Nephron (organoid): ENCODE results near the gene GPRIN2.
A peak's percentile ranks its signal among the peaks of the same experiment; 100 is the strongest.
"Not testable (repeated sequence)": the region's sequence is repeated elsewhere in the genome, so short reads cannot be mapped to it uniquely, and the experiment has no call there.

Source experiments
- H3K27ac Mint-ChIP-seq, 3 experiments: 2 replicates each; pipeline ENCODE4 v1.8.0; 2020; ENCODE audit warnings: mixed read lengths in 3 of 3, mild to moderate bottlenecking in 2 of 3, moderate library complexity in 1 of 3
- H3K27me3 Mint-ChIP-seq: 2 replicates; pipeline ENCODE4 v1.8.0; 2021; ENCODE audit warnings: low read depth, mild to moderate bottlenecking, moderate library complexity, mixed read lengths
- H3K36me3 Mint-ChIP-seq: 2 replicates; pipeline ENCODE4 v1.8.0; 2020; ENCODE audit warnings: low read depth, mixed read lengths
- H3K4me1 Mint-ChIP-seq: 2 replicates; pipeline ENCODE4 v1.8.0; 2020; ENCODE audit warnings: mixed read lengths
- H3K4me3 Mint-ChIP-seq, 3 experiments: 2 replicates each; pipeline ENCODE4 v1.8.0; 2020; ENCODE audit warnings: mild to moderate bottlenecking in 3 of 3, mixed read lengths in 3 of 3, moderate library complexity in 2 of 3
- H3K9me3 Mint-ChIP-seq: 2 replicates; pipeline ENCODE4 v1.8.0; 2020; ENCODE audit warnings: mixed read lengths
- TF ChIP-seq, protein P1 (sequence below), 3 experiments: fragments of 200-600 bp; sonication (generic); IDR thresholded peaks; one replicate each; pipeline ENCODE4 v1.5.0; 2021; ENCODE audit warnings: antibody characterized with exemption in 3 of 3; ENCODE audit not compliant: unreplicated experiment in 3 of 3

The GPRIN2 gene

DNA sequence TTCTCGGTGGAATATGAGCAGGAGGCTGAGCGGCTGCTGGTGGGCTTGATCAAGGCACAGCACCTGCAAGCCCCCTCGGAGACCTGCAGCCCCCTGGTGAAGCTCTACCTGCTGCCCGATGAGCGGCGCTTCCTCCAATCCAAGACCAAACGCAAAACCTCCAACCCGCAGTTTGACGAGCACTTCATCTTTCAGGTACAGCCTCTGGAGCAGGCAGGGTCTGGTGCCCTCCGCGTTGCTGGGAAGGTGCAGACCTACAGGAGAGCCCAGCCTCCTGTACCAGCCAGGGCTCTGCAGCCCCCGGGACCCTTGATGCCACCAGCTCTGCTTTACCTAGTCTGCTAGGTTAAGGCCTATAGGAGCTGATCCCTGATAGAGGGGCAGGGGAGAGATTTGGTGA lies 25.5 kb upstream of the GPRIN2 start:
- not testable (repeated sequence) for H3K4me3 Mint-ChIP-seq, H3K27ac Mint-ChIP-seq, H3K4me1 Mint-ChIP-seq, H3K9me3 Mint-ChIP-seq, H3K27me3 Mint-ChIP-seq, H3K36me3 Mint-ChIP-seq

DNA sequence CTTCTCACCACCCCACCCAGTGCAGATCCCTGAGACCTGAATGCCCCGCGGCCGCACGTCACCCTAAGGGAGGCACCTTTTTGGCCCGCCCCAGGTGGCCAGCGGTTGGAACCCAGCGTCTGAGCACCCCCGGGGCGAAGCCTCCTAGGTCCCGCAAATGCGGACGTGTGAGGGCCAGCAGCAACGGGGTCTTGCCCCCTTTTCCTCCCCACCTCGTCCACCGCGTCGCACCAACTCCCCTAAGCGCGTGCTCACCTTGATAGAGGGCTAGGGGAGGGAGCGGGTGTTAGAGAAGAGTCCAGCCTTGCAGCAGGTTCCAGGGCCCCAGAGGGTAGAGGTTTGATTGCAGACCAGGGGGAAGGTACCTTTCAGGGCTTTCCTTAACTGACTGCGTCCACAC lies 22.9 kb upstream of the GPRIN2 start:
- not testable (repeated sequence) for H3K27ac Mint-ChIP-seq, H3K27me3 Mint-ChIP-seq, H3K9me3 Mint-ChIP-seq, H3K36me3 Mint-ChIP-seq, H3K4me1 Mint-ChIP-seq, H3K4me3 Mint-ChIP-seq

- H3K27ac Mint-ChIP-seq, H3K27me3 Mint-ChIP-seq, H3K4me3 Mint-ChIP-seq, H3K4me1 Mint-ChIP-seq, H3K9me3 Mint-ChIP-seq, H3K36me3 Mint-ChIP-seq: not testable (repeated sequence)
Observed at GRCh38 chr10:46578474-46579178, 22.2 kb upstream of the GPRIN2 start, which contains the start of gene SYT15. Gene SYT15, plus strand, starts transcription at chr10:46579128. Its CDS starts 41 bp downstream, at chr10:46579169.

DNA sequence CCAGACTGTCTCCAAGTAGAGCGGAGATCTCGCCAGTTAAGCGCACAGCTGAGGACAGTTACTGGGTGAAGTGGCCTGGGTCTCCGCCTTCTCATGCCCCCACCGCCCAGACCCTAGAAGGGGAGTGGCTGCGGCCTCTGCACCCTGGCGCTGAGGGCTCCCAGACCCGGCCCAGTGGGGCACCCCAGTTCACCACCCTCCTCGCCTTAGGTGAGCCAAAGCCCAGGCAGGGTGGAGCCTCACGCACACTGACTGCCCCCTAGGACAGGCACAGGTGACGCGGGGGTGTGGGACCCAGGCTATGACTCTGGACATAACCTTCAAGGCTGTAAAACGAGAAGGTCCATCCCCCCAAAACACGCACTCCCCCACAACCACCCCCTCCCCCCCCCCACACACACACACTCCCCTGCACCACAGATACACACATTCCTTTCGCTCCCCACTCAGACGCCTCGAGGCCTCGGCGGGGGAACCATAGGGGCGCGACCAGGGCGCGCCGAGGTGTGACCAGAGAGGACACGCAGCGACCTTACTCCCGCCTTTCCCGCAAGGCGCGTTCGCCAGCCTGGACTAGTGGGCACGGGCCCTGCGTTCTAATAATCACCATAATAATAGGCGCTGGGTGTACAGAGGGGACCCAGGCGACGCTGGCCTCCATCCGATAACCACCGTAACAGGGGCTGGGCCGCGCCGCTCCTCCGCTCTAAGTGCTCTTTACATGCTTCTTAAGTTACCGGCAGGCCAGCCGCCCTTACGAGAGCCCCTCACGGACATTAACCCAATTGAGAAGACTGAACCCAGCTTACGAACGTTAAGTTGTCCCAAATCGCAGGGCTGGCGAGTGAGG lies 21.4 kb upstream of the GPRIN2 start:
- H3K36me3 Mint-ChIP-seq, H3K27ac Mint-ChIP-seq: not testable (repeated sequence)

DNA sequence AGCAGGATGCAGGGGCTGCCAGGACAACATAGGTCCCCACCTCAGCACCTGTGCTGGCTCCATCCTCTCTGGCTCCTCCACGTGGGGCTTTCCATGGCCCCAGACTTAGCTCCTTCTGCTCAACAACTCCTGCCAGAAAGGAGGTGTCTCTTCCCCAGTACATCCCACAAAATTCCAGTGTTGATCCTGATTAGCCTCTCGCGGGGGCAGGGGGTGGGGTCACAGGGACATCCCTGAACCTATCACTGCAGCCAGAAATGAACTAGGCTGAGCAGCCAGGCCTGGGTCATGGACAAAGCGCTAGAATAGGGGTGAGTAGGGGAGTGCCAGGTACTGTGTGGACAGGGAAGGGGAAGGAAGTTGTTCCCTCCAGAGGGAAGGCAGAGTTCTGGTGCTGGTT lies 17.4 kb upstream of the GPRIN2 start:
- not testable (repeated sequence) for H3K9me3 Mint-ChIP-seq, H3K4me3 Mint-ChIP-seq, H3K36me3 Mint-ChIP-seq, H3K27me3 Mint-ChIP-seq, H3K4me1 Mint-ChIP-seq, H3K27ac Mint-ChIP-seq

More for the DNA sequence above, 21.4 kb upstream of the GPRIN2 start:
- not testable (repeated sequence) for H3K9me3 Mint-ChIP-seq, H3K27me3 Mint-ChIP-seq, H3K4me3 Mint-ChIP-seq, H3K4me1 Mint-ChIP-seq

- not testable (repeated sequence) for H3K27me3 Mint-ChIP-seq, H3K9me3 Mint-ChIP-seq, H3K36me3 Mint-ChIP-seq, H3K27ac Mint-ChIP-seq, H3K4me3 Mint-ChIP-seq, H3K4me1 Mint-ChIP-seq
Observed at GRCh38 chr10:46573314-46573713, 16.9 kb upstream of the GPRIN2 start.

DNA sequence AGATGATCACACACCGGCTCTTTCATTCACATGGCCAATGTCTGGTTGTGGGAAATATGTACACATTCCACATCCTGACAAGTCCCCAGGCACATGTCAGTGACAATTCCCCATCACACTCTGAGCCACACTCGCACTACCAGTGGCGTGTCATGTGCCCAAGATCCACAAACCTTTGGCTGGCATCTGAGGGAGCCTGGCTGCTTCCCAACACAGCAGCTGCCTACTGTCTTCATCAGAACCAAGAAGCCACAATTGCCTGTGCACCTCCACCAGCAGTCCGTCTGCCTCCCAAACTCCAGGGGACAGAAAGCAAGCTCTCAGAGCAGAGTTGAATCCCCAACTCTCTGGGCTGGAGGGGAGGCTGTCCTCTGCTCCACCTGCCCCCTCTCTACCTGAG lies 16.3 kb upstream of the GPRIN2 start:
- H3K4me1 Mint-ChIP-seq, H3K9me3 Mint-ChIP-seq, H3K27ac Mint-ChIP-seq, H3K4me3 Mint-ChIP-seq, H3K27me3 Mint-ChIP-seq, H3K36me3 Mint-ChIP-seq: not testable (repeated sequence)

GRCh38 chr10:46570655-46571054 lies 14.2 kb upstream of the GPRIN2 start:
- H3K4me3 Mint-ChIP-seq, H3K27me3 Mint-ChIP-seq, H3K36me3 Mint-ChIP-seq, H3K4me1 Mint-ChIP-seq, H3K9me3 Mint-ChIP-seq, H3K27ac Mint-ChIP-seq: not testable (repeated sequence)

- H3K4me1 Mint-ChIP-seq, H3K4me3 Mint-ChIP-seq, H3K36me3 Mint-ChIP-seq, H3K27ac Mint-ChIP-seq, H3K27me3 Mint-ChIP-seq, H3K9me3 Mint-ChIP-seq: not testable (repeated sequence)
Observed at GRCh38 chr10:46567151-46567550, 10.7 kb upstream of the GPRIN2 start.

GRCh38 chr10:46565591-46566332 lies 9.3 kb upstream of the GPRIN2 start:
- not testable (repeated sequence) for H3K4me3 Mint-ChIP-seq, H3K27ac Mint-ChIP-seq, H3K27me3 Mint-ChIP-seq, H3K4me1 Mint-ChIP-seq, H3K36me3 Mint-ChIP-seq, H3K9me3 Mint-ChIP-seq
- TF ChIP-seq, protein P1, sequence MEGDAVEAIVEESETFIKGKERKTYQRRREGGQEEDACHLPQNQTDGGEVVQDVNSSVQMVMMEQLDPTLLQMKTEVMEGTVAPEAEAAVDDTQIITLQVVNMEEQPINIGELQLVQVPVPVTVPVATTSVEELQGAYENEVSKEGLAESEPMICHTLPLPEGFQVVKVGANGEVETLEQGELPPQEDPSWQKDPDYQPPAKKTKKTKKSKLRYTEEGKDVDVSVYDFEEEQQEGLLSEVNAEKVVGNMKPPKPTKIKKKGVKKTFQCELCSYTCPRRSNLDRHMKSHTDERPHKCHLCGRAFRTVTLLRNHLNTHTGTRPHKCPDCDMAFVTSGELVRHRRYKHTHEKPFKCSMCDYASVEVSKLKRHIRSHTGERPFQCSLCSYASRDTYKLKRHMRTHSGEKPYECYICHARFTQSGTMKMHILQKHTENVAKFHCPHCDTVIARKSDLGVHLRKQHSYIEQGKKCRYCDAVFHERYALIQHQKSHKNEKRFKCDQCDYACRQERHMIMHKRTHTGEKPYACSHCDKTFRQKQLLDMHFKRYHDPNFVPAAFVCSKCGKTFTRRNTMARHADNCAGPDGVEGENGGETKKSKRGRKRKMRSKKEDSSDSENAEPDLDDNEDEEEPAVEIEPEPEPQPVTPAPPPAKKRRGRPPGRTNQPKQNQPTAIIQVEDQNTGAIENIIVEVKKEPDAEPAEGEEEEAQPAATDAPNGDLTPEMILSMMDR (IDR thresholded peaks at IDR 0.05; ENCODE audit: unreplicated experiment in 3 of 3): peak; percentile 65 to 75 (median 65)
